ENCODE results near the gene PLA2G4B.

PLA2G4B gene

GRCh38 chr15:41838400-41838897 is at the start of gene PLA2G4B:
PLA2G4B (plus strand) TSS chr15:41838847; CDS start chr15:41838914, 67 bp downstream.
- Histone ChIP-seq H3K9me3 (ENCODE audit: control insufficient read depth in 1 of 2, low read length in 2 of 2) (no peaks in the 10 kb centered on the region), H3K27me3 (ENCODE audit: control insufficient read depth in 1 of 2, insufficient read depth in 2 of 2, low read length in 2 of 2) (no peaks in the 10 kb centered on the region), H3K27ac (ENCODE audit: low read depth, low read length) (no peak within 1 kb of the TSS), H3K9ac (ENCODE audit: low read depth in 1 of 2, low read length in 2 of 2) (no peak within 1 kb of the TSS), H3K36me3 (ENCODE audit: control insufficient read depth in 1 of 2, insufficient read depth in 2 of 2, low read length in 2 of 2) (peaks cover 0 to 28% of the 10 kb centered on the region in 2 donors), H3K4me1 (ENCODE audit: control insufficient read depth in 1 of 2, insufficient read depth in 2 of 2, low read length in 2 of 2) (peaks cover 3 to 4% of the 10 kb centered on the region in 2 donors), H3K4me3 (ENCODE audit: low read depth in 1 of 2, low read length in 2 of 2) (no peak within 1 kb of the TSS)

DNA sequence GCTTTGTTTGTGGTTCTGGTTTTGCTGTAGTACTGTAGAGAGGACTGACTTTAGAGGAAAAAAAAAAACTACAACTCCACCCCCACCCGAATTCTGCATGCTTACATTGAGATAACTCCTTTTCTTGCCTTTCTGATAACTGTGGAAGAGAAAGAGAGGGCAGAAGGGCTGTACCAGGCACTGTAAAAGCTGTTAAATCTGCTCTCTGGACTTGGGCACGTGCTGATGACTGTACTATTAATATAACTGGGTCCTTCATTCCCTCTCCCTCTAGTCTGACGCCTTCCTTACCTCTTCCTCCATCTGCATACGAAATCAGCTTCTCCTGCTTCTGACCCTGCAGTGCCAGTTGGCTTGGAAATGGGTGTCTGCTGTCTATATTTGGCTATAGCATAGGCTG is 49.4 kb upstream of the PLA2G4B start:
- Histone ChIP-seq H3K27me3 (ENCODE audit: control insufficient read depth in 1 of 2, insufficient read depth in 2 of 2, low read length in 2 of 2) (no peaks in the 10 kb centered on the region), H3K9me3 (ENCODE audit: control insufficient read depth in 1 of 2, low read length in 2 of 2) (no peaks in the 10 kb centered on the region), H3K27ac (ENCODE audit: low read depth, low read length) (peak overlapping the region; percentile 61), H3K4me1 (ENCODE audit: control insufficient read depth in 1 of 2, insufficient read depth in 2 of 2, low read length in 2 of 2) (peaks cover 35 to 39% of the 10 kb centered on the region in 2 donors), H3K4me3 (ENCODE audit: low read depth in 1 of 2, low read length in 2 of 2) (peak overlapping the region; percentile 5 to 47), H3K36me3 (ENCODE audit: control insufficient read depth in 1 of 2, insufficient read depth in 2 of 2, low read length in 2 of 2) (no peaks in the 10 kb centered on the region), H3K9ac (ENCODE audit: low read depth in 1 of 2, low read length in 2 of 2) (peak overlapping the region in 1 of 2 donors; percentile 23)

DNA sequence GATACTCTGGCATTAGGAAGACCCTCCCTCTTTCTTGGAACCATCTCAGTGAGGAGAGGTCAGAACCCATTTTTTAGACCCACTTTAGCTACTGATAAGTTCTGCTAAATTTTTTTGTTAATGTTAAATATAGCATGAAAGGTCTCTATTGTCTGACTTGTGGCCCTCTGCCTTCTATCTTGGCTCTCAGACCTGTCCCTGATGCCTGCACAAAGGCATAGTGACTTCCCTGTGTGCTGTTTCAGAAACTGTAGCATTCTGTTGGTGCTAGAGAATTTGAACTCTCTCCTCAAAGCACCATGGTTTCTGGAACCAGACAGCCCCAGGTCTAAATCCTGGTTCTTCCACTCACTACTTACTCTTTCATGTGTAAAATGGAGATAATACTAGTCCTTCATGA is 49.0 kb upstream of the PLA2G4B start:
- Histone ChIP-seq H3K4me3 (ENCODE audit: low read depth in 1 of 2, low read length in 2 of 2) (peak overlapping the region; percentile 5 to 47), H3K9ac (ENCODE audit: low read depth in 1 of 2, low read length in 2 of 2) (peak overlapping the region in 1 of 2 donors; percentile 23), H3K36me3 (ENCODE audit: control insufficient read depth in 1 of 2, insufficient read depth in 2 of 2, low read length in 2 of 2) (no peaks in the 10 kb centered on the region), H3K4me1 (ENCODE audit: control insufficient read depth in 1 of 2, insufficient read depth in 2 of 2, low read length in 2 of 2) (peaks cover 35 to 39% of the 10 kb centered on the region in 2 donors), H3K9me3 (ENCODE audit: control insufficient read depth in 1 of 2, low read length in 2 of 2) (no peaks in the 10 kb centered on the region), H3K27ac (ENCODE audit: low read depth, low read length) (peak overlapping the region; percentile 61), H3K27me3 (ENCODE audit: control insufficient read depth in 1 of 2, insufficient read depth in 2 of 2, low read length in 2 of 2) (no peaks in the 10 kb centered on the region)

- Histone ChIP-seq H3K9ac (ENCODE audit: low read depth in 1 of 2, low read length in 2 of 2) (peak overlapping the region in 1 of 2 donors; percentile 23), H3K27ac (ENCODE audit: low read depth, low read length) (no peak overlapping the region), H3K4me1 (ENCODE audit: control insufficient read depth in 1 of 2, insufficient read depth in 2 of 2, low read length in 2 of 2) (peaks cover 35 to 39% of the 10 kb centered on the region in 2 donors)
These were observed 48.5 kb upstream of the PLA2G4B start for GRCh38 chr15:41790169-41790568.

GRCh38 chr15:41790756-41791546 is 47.7 kb upstream of the PLA2G4B start:
- H3K27me3 ChIP-seq (ENCODE audit: control insufficient read depth in 1 of 2, insufficient read depth in 2 of 2, low read length in 2 of 2) = no peaks in the 10 kb centered on the region
- H3K9ac ChIP-seq (ENCODE audit: low read depth in 1 of 2, low read length in 2 of 2) = no peak overlapping the region
- no peaks in the 10 kb centered on the region for H3K9me3 ChIP-seq (ENCODE audit: control insufficient read depth in 1 of 2, low read length in 2 of 2)
- H3K4me3 ChIP-seq (ENCODE audit: low read depth in 1 of 2, low read length in 2 of 2) = peak overlapping the region in 1 of 2 donors; percentile 31
- H3K4me1 ChIP-seq (ENCODE audit: control insufficient read depth in 1 of 2, insufficient read depth in 2 of 2, low read length in 2 of 2) = peaks cover 37 to 41% of the 10 kb centered on the region in 2 donors
- peak overlapping the region; percentile 0 for H3K27ac ChIP-seq (ENCODE audit: low read depth, low read length)
- H3K36me3 ChIP-seq (ENCODE audit: control insufficient read depth in 1 of 2, insufficient read depth in 2 of 2, low read length in 2 of 2) = no peaks in the 10 kb centered on the region

More at GRCh38 chr15:41790169-41790568, 48.5 kb upstream of the PLA2G4B start:
- H3K4me3 ChIP-seq (ENCODE audit: low read depth in 1 of 2, low read length in 2 of 2) = peak overlapping the region in 1 of 2 donors; percentile 47
- no peaks in the 10 kb centered on the region for H3K9me3 ChIP-seq (ENCODE audit: control insufficient read depth in 1 of 2, low read length in 2 of 2)
- no peaks in the 10 kb centered on the region for H3K36me3 ChIP-seq (ENCODE audit: control insufficient read depth in 1 of 2, insufficient read depth in 2 of 2, low read length in 2 of 2)
- no peaks in the 10 kb centered on the region for H3K27me3 ChIP-seq (ENCODE audit: control insufficient read depth in 1 of 2, insufficient read depth in 2 of 2, low read length in 2 of 2)

DNA sequence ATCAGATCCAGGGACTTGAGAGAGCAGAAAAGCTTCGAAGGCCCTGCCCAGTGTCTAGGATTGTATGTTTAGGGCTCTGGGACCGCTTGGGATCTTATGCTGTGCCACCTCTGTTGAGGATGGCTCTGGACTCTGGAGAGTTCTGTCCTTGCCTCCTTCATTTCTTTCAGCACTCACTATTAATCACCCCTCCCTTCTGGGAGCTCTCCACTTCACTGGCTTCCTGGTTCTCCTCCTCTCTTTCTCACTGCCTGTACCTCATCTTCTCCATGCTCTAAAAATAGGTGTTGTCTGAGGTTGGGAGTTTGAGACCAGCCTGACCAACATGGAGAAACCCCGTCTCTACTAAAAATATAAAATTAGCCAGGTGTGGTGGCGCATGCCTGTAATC is 47.1 kb upstream of the PLA2G4B start:
- Histone ChIP-seq H3K4me1 (ENCODE audit: control insufficient read depth in 1 of 2, insufficient read depth in 2 of 2, low read length in 2 of 2) (peaks cover 40 to 42% of the 10 kb centered on the region in 2 donors), H3K27me3 (ENCODE audit: control insufficient read depth in 1 of 2, insufficient read depth in 2 of 2, low read length in 2 of 2) (no peaks in the 10 kb centered on the region), H3K4me3 (ENCODE audit: low read depth in 1 of 2, low read length in 2 of 2) (peak overlapping the region in 1 of 2 donors; percentile 31), H3K9ac (ENCODE audit: low read depth in 1 of 2, low read length in 2 of 2) (no peak overlapping the region), H3K9me3 (ENCODE audit: control insufficient read depth in 1 of 2, low read length in 2 of 2) (no peaks in the 10 kb centered on the region), H3K27ac (ENCODE audit: low read depth, low read length) (no peak overlapping the region), H3K36me3 (ENCODE audit: control insufficient read depth in 1 of 2, insufficient read depth in 2 of 2, low read length in 2 of 2) (no peaks in the 10 kb centered on the region)

DNA sequence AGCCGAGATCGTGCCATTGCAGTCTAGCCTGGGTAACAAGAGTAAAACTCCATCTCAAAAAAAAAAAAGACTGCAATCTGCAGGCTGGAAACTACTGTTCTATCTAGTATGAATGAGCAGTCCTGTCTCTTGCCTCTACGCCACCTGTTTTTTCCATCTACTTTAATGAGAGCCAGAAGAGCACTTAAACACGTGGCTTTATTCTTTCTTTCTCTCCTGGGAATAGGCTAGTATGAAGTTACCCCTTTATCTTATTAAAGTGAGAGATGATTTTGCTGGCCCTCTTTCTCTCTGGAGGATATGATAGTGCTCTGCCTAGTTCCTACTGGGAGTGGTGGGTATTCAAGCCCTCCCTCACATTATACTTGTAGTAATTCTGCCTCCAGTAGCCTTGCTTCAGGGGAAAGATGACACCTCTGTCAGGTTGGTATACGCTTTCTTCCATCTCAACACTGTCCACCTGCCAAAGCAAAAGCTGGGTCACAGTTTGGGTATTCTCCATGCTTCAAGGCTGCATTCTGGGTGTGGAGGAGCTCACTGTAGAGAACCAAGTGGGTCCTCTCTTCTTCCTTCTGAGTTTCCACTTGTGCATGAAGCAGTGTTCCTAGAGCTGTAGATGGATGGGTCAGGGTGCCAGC is 46.5 kb upstream of the PLA2G4B start:
- no peak overlapping the region for H3K4me3 ChIP-seq (ENCODE audit: low read depth in 1 of 2, low read length in 2 of 2)
- H3K27me3 ChIP-seq (ENCODE audit: control insufficient read depth in 1 of 2, insufficient read depth in 2 of 2, low read length in 2 of 2) = no peaks in the 10 kb centered on the region
- H3K36me3 ChIP-seq (ENCODE audit: control insufficient read depth in 1 of 2, insufficient read depth in 2 of 2, low read length in 2 of 2) = no peaks in the 10 kb centered on the region
- no peak overlapping the region for H3K27ac ChIP-seq (ENCODE audit: low read depth, low read length)
- H3K9ac ChIP-seq (ENCODE audit: low read depth in 1 of 2, low read length in 2 of 2) = no peak overlapping the region
- peaks cover 40 to 44% of the 10 kb centered on the region in 2 donors for H3K4me1 ChIP-seq (ENCODE audit: control insufficient read depth in 1 of 2, insufficient read depth in 2 of 2, low read length in 2 of 2)
- H3K9me3 ChIP-seq (ENCODE audit: control insufficient read depth in 1 of 2, low read length in 2 of 2) = no peaks in the 10 kb centered on the region

- Histone ChIP-seq H3K36me3 (ENCODE audit: control insufficient read depth in 1 of 2, insufficient read depth in 2 of 2, low read length in 2 of 2) (no peaks in the 10 kb centered on the region), H3K27me3 (ENCODE audit: control insufficient read depth in 1 of 2, insufficient read depth in 2 of 2, low read length in 2 of 2) (no peaks in the 10 kb centered on the region), H3K4me3 (ENCODE audit: low read depth in 1 of 2, low read length in 2 of 2) (no peak overlapping the region), H3K27ac (ENCODE audit: low read depth, low read length) (no peak overlapping the region), H3K9me3 (ENCODE audit: control insufficient read depth in 1 of 2, low read length in 2 of 2) (no peaks in the 10 kb centered on the region), H3K4me1 (ENCODE audit: control insufficient read depth in 1 of 2, insufficient read depth in 2 of 2, low read length in 2 of 2) (peaks cover 40 to 42% of the 10 kb centered on the region in 2 donors), H3K9ac (ENCODE audit: low read depth in 1 of 2, low read length in 2 of 2) (no peak overlapping the region)
These were observed 44.6 kb upstream of the PLA2G4B start for GRCh38 chr15:41794081-41794480.

GRCh38 chr15:41795996-41796856 is 42.4 kb upstream of the PLA2G4B start:
- Histone ChIP-seq H3K27me3 (ENCODE audit: control insufficient read depth in 1 of 2, insufficient read depth in 2 of 2, low read length in 2 of 2) (no peaks in the 10 kb centered on the region), H3K4me3 (ENCODE audit: low read depth in 1 of 2, low read length in 2 of 2) (no peak overlapping the region), H3K4me1 (ENCODE audit: control insufficient read depth in 1 of 2, insufficient read depth in 2 of 2, low read length in 2 of 2) (peaks cover 28% of the 10 kb centered on the region in 2 donors), H3K27ac (ENCODE audit: low read depth, low read length) (no peak overlapping the region), H3K9me3 (ENCODE audit: control insufficient read depth in 1 of 2, low read length in 2 of 2) (no peaks in the 10 kb centered on the region), H3K9ac (ENCODE audit: low read depth in 1 of 2, low read length in 2 of 2) (no peak overlapping the region), H3K36me3 (ENCODE audit: control insufficient read depth in 1 of 2, insufficient read depth in 2 of 2, low read length in 2 of 2) (peaks cover 0 to 6% of the 10 kb centered on the region in 2 donors)

Measured in duodenal mucosa (tissue), 2 donors.